HFFc6 (cell line): ENCODE measurements around the gene SORCS2. TPM values are rescaled to one million over a fixed set of nuclear protein-coding genes. Genes with fewer than 3 reads are reported as not detected.

ENCODE experiments used
- DNase-seq: peaks from one replicate; pipeline ENCODE4 v3.0.0-alpha.2; 2018
- H3K27ac Mint-ChIP-seq: 2 replicates; pipeline ENCODE4 v1.8.0; 2020; ENCODE audit warnings: mild to moderate bottlenecking, mixed read lengths
- H3K27me3 Mint-ChIP-seq: 2 replicates; pipeline ENCODE4 v1.8.0; 2021; ENCODE audit warnings: mild to moderate bottlenecking, moderate library complexity, mixed read lengths; ENCODE audit not compliant: insufficient read depth
- H3K36me3 Mint-ChIP-seq: 2 replicates; pipeline ENCODE4 v1.8.0; 2021; ENCODE audit warnings: low read depth, mixed read lengths
- H3K4me1 Mint-ChIP-seq: 2 replicates; pipeline ENCODE4 v1.8.0; 2020; ENCODE audit warnings: low read depth, mixed read lengths
- H3K4me3 Mint-ChIP-seq: 2 replicates; pipeline ENCODE4 v1.8.0; 2020; ENCODE audit warnings: mild to moderate bottlenecking, moderate library complexity, mixed read lengths
- H3K9me3 Mint-ChIP-seq: 2 replicates; pipeline ENCODE4 v1.8.0; 2020; ENCODE audit warnings: mild to moderate bottlenecking, mixed read lengths
- CTCF ChIP-seq: fragments of 200-600 bp; sonication (generic); IDR thresholded peaks from 2 replicates; pipeline ENCODE4 v1.5.0; 2021; ENCODE audit warnings: antibody characterized with exemption, mild to moderate bottlenecking
- total RNA-seq, 6 experiments: library from RNA; stranded (reverse); fragmentation: NEBNext Ultra II Directional; extraction: Animal tissue kit (Norgen Biotek cat#: 25700); gene quantifications; 2 replicates in 1 of 6; 3 replicates in 5 of 6; pipeline ENCODE4 v1.2.3, GENCODE V29; 2021

SORCS2 gene
- total RNA-seq, 6 experiments from 2014 or later = 0.05 to 0.15 (median 0.12) TPM; not detected in 3

DNA sequence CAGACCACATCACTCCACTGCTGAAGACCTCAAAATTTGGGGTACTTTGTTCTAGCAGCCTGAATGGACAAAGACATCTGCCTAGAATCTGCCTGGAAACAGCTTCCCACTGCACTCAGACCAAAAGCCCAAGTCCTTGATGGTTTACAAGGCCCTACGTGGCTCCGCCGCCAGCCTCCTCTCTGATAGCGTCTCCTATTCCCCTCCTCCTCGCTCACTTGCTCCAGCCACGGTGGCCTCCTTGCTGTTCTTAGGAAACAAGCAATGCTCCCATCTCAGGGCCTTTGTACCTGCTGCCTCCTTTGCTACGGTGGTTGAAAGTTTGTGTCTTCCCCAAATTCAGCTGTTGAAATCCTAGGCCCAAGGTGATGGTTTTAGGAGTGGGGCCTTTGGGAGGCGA, 34.7 kb upstream of the SORCS2 start:
- Mint-ChIP-seq H3K27ac (no peak overlapping the region), H3K27me3 (peaks cover 45% of the 10 kb centered on the region), H3K36me3 (no peaks in the 10 kb centered on the region), H3K4me1 (peaks cover 7% of the 10 kb centered on the region), H3K9me3 (no peaks in the 10 kb centered on the region), H3K4me3 (no peak overlapping the region)
- no peak for DNase-seq
- no peak for TF ChIP-seq CTCF

DNA sequence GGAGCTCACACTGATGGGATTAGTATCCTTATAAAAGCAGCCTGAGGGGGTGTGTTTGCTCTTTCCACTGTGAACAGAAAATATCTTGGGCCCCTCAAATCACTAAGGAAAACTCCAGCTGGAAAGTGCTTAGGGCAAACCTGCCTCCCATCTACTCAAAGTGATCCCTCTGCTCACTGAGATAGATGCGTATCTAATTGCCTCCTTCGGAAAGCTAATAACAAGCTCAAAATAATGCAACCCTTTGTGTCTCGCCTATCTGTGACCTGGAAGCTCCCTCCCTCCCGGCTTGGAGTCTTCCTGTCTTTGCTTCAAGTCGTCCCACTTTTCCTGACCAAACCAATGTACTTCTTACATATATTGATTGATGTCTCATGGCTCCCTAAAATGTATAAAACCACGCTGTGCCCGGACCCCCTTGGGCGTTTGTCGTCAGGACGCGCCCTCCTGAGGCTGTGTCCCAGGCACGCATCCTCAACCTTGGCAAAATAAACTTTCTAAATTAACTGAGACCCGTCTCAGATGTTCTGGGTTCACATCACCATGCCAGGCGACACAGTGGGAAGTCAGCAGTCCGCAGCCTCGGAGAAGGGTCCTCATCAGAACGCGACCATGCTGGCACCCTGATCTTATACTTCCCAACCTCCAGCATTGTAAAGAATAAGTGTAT, 34.1 kb upstream of the SORCS2 start:
- TF ChIP-seq CTCF = no peak
- no peak overlapping the region for H3K4me3 Mint-ChIP-seq
- peaks cover 47% of the 10 kb centered on the region for H3K27me3 Mint-ChIP-seq
- H3K36me3 Mint-ChIP-seq = no peaks in the 10 kb centered on the region
- H3K4me1 Mint-ChIP-seq = peaks cover 7% of the 10 kb centered on the region
- no peak for DNase-seq
- no peak overlapping the region for H3K27ac Mint-ChIP-seq
- no peaks in the 10 kb centered on the region for H3K9me3 Mint-ChIP-seq

DNA sequence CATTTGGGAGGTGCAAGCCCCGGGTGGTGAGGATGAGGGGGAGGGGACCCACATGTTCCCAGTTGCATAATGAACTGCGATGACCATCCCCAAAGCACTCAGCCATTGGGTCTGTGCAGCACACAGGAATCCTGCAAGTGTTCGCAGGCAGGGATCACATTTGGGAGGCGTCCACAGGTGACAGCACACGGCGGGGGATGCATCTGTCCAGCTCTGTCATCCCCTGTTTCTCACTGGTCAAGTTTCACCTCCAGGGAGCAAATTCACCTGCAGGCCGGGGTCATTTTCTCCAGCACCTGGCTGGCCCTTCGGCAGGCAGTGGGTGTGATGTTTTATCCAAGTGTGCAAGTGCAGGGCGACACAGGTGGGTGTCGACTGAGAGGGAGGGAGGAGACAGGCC, 33.3 kb upstream of the SORCS2 start:
- no peak for DNase-seq
- Mint-ChIP-seq H3K9me3 (no peaks in the 10 kb centered on the region), H3K4me3 (no peak overlapping the region), H3K36me3 (no peaks in the 10 kb centered on the region), H3K27me3 (peaks cover 44% of the 10 kb centered on the region), H3K4me1 (peaks cover 7% of the 10 kb centered on the region), H3K27ac (no peak overlapping the region)
- no peak for TF ChIP-seq CTCF

DNA sequence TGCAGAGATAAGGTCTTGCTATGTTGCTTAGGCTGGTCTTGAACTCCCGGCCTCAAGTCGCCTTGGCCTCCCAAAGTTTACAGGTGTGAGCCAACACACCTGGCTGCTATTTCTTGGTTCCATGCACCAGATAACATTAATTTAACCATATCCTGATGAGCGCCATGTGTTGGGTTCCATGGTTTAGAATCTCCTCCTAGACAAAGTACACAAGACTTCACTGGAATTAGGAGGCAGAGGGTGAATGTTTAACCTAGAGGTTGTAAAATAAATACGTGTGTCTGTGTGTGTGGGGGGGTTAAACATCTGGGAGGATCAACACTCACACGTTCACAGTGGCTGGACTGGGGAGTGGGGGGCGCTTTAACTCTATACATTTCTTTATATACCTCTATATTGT, 32.4 kb upstream of the SORCS2 start:
- Mint-ChIP-seq H3K36me3 (no peaks in the 10 kb centered on the region), H3K9me3 (no peaks in the 10 kb centered on the region), H3K27me3 (peaks cover 40% of the 10 kb centered on the region), H3K4me1 (peaks cover 7% of the 10 kb centered on the region), H3K4me3 (no peak overlapping the region), H3K27ac (no peak overlapping the region)
- DNase-seq = no peak
- no peak for TF ChIP-seq CTCF

DNA sequence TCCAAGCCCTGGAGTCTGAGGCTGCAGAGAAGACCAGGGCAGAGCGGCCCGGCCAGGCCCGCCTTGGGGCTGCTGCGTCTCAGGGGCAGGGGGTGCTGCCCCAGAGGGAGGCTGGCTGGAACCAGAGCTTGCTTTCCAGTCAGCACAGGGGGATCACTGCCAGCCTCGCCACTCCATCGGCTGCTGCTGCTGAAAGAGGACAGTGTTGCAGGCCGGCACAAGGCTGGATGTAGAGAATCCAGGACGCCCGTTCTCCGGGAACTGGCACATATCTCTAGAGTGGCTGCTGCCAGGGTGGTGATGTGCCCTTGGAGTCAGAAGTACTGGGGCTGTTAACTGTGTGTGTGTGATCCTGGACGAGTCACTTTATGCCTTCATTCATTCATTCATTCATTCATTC, 31.9 kb upstream of the SORCS2 start:
- Mint-ChIP-seq H3K4me3 (no peak overlapping the region), H3K27ac (no peak overlapping the region), H3K9me3 (no peaks in the 10 kb centered on the region), H3K36me3 (no peaks in the 10 kb centered on the region), H3K4me1 (peaks cover 5% of the 10 kb centered on the region), H3K27me3 (peaks cover 41% of the 10 kb centered on the region)
- DNase-seq = no peak
- no peak for TF ChIP-seq CTCF
